Measurements from ENCODE around the gene ESRRG. TPM values are rescaled to one million over a fixed set of nuclear protein-coding genes. Genes with fewer than 3 reads are reported as not detected.

ESRRG gene
- total and polyA plus RNA-seq, 2 donors (not counting 1 experiment from before 2014, with no cell fraction given), result 0.06 TPM; not detected in 1

GRCh38 chr1:216523043-216523442 is 200.2 kb downstream of the ESRRG start:
- Mint-ChIP-seq H3K4me1 (peaks cover 30% of the 10 kb centered on the region), H3K9me3 (ENCODE audit: insufficient read depth) (no peaks in the 10 kb centered on the region), H3K4me3 (no peak overlapping the region), H3K27me3 (no peaks in the 10 kb centered on the region), H3K27ac (no peak overlapping the region)
- H3K4me1 ChIP-seq (ENCODE audit: control insufficient read depth in 2 of 2, insufficient read depth in 2 of 2, low read length in 2 of 2), result peaks cover 29 to 50% of the 10 kb centered on the region in 2 donors
- no peak overlapping the region for H3K27ac ChIP-seq (ENCODE audit: low read length in 2 of 2)
- no peak overlapping the region for H3K9ac ChIP-seq (ENCODE audit: low read length)
- H3K4me3 ChIP-seq (ENCODE audit: control extremely low read depth in 1 of 5, extremely low read depth in 1 of 5, insufficient read depth in 1 of 5, low read depth in 2 of 5, low read length in 4 of 5), result no peak overlapping the region
- intact Hi-C loops (cut with micrococcal nuclease), result no loop called here
- no peaks in the 10 kb centered on the region for H3K27me3 ChIP-seq (replicated peaks in 1 of 4; ENCODE audit: control extremely low read depth in 1 of 4, control insufficient read depth in 3 of 4, insufficient read depth in 4 of 4, low read length in 3 of 4)
- CTCF ChIA-PET, result no interaction called here
- TF ChIP-seq EZH2 (IDR thresholded peaks at IDR 0.05; ENCODE audit: borderline replicate concordance, insufficient read depth, low read depth, low read length, poor library complexity, severe bottlenecking), result no peak
- no peak for TF ChIP-seq CTCF (IDR thresholded peaks at IDR 0.05)
- H3K4me2 ChIP-seq (replicated peaks; ENCODE audit: low read depth, low read length, poor library complexity, severe bottlenecking), result peak overlapping the region; percentile 31
- no peaks in the 10 kb centered on the region for H3K36me3 ChIP-seq (replicated peaks in 1 of 2; ENCODE audit: control extremely low read depth in 1 of 2, control insufficient read depth in 1 of 2, extremely low read depth in 1 of 2, insufficient read depth in 2 of 2, low read length in 1 of 2)
- no peaks in the 10 kb centered on the region for H3K79me2 ChIP-seq (ENCODE audit: control insufficient read depth, insufficient read depth, low read length)
- H2AFZ ChIP-seq (ENCODE audit: insufficient read depth, low read depth, low read length, poor library complexity, severe bottlenecking), result peak overlapping the region; percentile 9
- ATAC-seq (ENCODE audit: low read depth), result no peak
- H3K9me3 ChIP-seq (ENCODE audit: control extremely low read depth in 1 of 3, control insufficient read depth in 2 of 3, insufficient read depth in 1 of 3, low read length in 2 of 3), result peaks cover 0 to 6% (median 0%) of the 10 kb centered on the region in 3 donors
- POLR2A ChIA-PET, result no interaction called here
- H4K20me1 ChIP-seq (ENCODE audit: control insufficient read depth, insufficient read depth, low read length, poor library complexity, severe bottlenecking), result no peaks in the 10 kb centered on the region
- no peak for DNase-seq
- WGBS (ENCODE audit: insufficient coverage), result 71% methylated on average over 4 of the region's 4 CpGs

GRCh38 chr1:216521477-216521876 is 201.8 kb downstream of the ESRRG start:
- ATAC-seq (ENCODE audit: low read depth) (no peak), DNase-seq (no peak)
- Histone ChIP-seq H2AFZ (ENCODE audit: insufficient read depth, low read depth, low read length, poor library complexity, severe bottlenecking) (no peak overlapping the region), H3K9me3 (ENCODE audit: control extremely low read depth in 1 of 3, control insufficient read depth in 2 of 3, insufficient read depth in 1 of 3, low read length in 2 of 3) (peaks cover 0 to 6% (median 0%) of the 10 kb centered on the region in 3 donors), H3K4me2 (replicated peaks; ENCODE audit: low read depth, low read length, poor library complexity, severe bottlenecking) (no peak overlapping the region), H3K4me3 (ENCODE audit: control extremely low read depth in 1 of 5, extremely low read depth in 1 of 5, insufficient read depth in 1 of 5, low read depth in 2 of 5, low read length in 4 of 5) (no peak overlapping the region), H4K20me1 (ENCODE audit: control insufficient read depth, insufficient read depth, low read length, poor library complexity, severe bottlenecking) (no peaks in the 10 kb centered on the region), H3K27ac (ENCODE audit: low read length in 2 of 2) (no peak overlapping the region), H3K27me3 (replicated peaks in 1 of 4; ENCODE audit: control extremely low read depth in 1 of 4, control insufficient read depth in 3 of 4, insufficient read depth in 4 of 4, low read length in 3 of 4) (no peaks in the 10 kb centered on the region), H3K9ac (ENCODE audit: low read length) (no peak overlapping the region), H3K4me1 (ENCODE audit: control insufficient read depth in 2 of 2, insufficient read depth in 2 of 2, low read length in 2 of 2) (peaks cover 21 to 35% of the 10 kb centered on the region in 2 donors), H3K79me2 (ENCODE audit: control insufficient read depth, insufficient read depth, low read length) (no peaks in the 10 kb centered on the region), H3K36me3 (replicated peaks in 1 of 2; ENCODE audit: control extremely low read depth in 1 of 2, control insufficient read depth in 1 of 2, extremely low read depth in 1 of 2, insufficient read depth in 2 of 2, low read length in 1 of 2) (no peaks in the 10 kb centered on the region)
- 80% methylated on average over 1 of the region's 8 CpGs for whole genome bisulfite sequencing (ENCODE audit: insufficient coverage)
- H3K4me3 Mint-ChIP-seq, result no peak overlapping the region
- no peak overlapping the region for H3K27ac Mint-ChIP-seq
- CTCF ChIA-PET, result no interaction called here
- intact Hi-C loops (cut with micrococcal nuclease), result no loop called here
- no peaks in the 10 kb centered on the region for H3K9me3 Mint-ChIP-seq (ENCODE audit: insufficient read depth)
- H3K4me1 Mint-ChIP-seq, result peaks cover 21% of the 10 kb centered on the region
- TF ChIP-seq EZH2 (IDR thresholded peaks at IDR 0.05; ENCODE audit: borderline replicate concordance, insufficient read depth, low read depth, low read length, poor library complexity, severe bottlenecking) (no peak), CTCF (IDR thresholded peaks at IDR 0.05) (no peak)
- H3K27me3 Mint-ChIP-seq, result no peaks in the 10 kb centered on the region
- POLR2A ChIA-PET, result no interaction called here
